PC-3 (cell line): ENCODE data around the gene IL10RB. TPM values are rescaled to one million over a fixed set of nuclear protein-coding genes. Genes with fewer than 3 reads are reported as not detected.

Experiments
- ATAC-seq: fragments of 200-7000 bp; cut with Tn5 transposase; 2 replicates; pipeline ENCODE4 v1.9.1; 2020; ENCODE audit warnings: mild to moderate bottlenecking, moderate library complexity
- BruUV-seq: library from RNA; stranded (reverse); fragments of 400-500 nt; replicated peaks from 2 replicates; lab custom pipeline; 2021; lab: Mats Ljungman, UMichigan
- CTCF ChIA-PET: fragments of 300-600 bp; sonication (Branson Sonifier 250); formaldehyde crosslinking; loops from one replicate; lab custom pipeline; 2022; ENCODE audit warnings: antibody characterized with exemption; lab: Charles Lee
- POLR2A ChIA-PET: fragments of 300-600 bp; sonication (Branson Sonifier 250); formaldehyde crosslinking; loops from one replicate; lab custom pipeline; 2022; ENCODE audit warnings: antibody characterized with exemption; ENCODE audit not compliant: unreplicated experiment; lab: Charles Lee
- DNase-seq: peaks from one replicate; pipeline ENCODE4 v3.0.0-alpha.2; 2015
- H2AFZ ChIP-seq: fragments of 300-600 bp; sonication (generic); 2 replicates; pipeline ENCODE4 v1.6.0; 2016; ENCODE audit warnings: antibody characterized with exemption, low read length
- H3F3A ChIP-seq: fragments of 300-600 bp; sonication (generic); one replicate; pipeline ENCODE4 v1.6.0; 2017; ENCODE audit warnings: antibody characterized with exemption, low read length, control low read depth, mild to moderate bottlenecking; ENCODE audit not compliant: unreplicated experiment
- H3K27ac ChIP-seq: fragments of 300-600 bp; sonication (generic); 2 replicates; pipeline ENCODE4 v1.5.1; 2016; ENCODE audit warnings: mild to moderate bottlenecking, low read length
- H3K27me3 ChIP-seq: fragments of 300-600 bp; sonication (generic); 2 replicates; pipeline ENCODE4 v1.6.1; 2016; ENCODE audit warnings: low read length, mixed read lengths
- H3K36me3 ChIP-seq: fragments of 300-600 bp; sonication (generic); 2 replicates; pipeline ENCODE4 v1.6.1; 2016; ENCODE audit warnings: low read depth, mixed run types, low read length, mixed read lengths
- H3K4me1 ChIP-seq: fragments of 300-600 bp; sonication (generic); 2 replicates; pipeline ENCODE4 v1.5.1; 2016; ENCODE audit warnings: low read length; ENCODE audit not compliant: insufficient read depth
- H3K4me2 ChIP-seq: fragments of 300-600 bp; sonication (generic); 2 replicates; pipeline ENCODE4 v1.6.0; 2016; ENCODE audit warnings: low read length
- H3K4me3 ChIP-seq: fragments of 300-600 bp; sonication (generic); 2 replicates; pipeline ENCODE4 v1.5.1; 2016; ENCODE audit warnings: mild to moderate bottlenecking, low read length, mixed read lengths
- H3K79me2 ChIP-seq: fragments of 300-600 bp; sonication (generic); 2 replicates; pipeline ENCODE4 v1.6.1; 2017; ENCODE audit warnings: low read length, mixed read lengths
- H3K9ac ChIP-seq: fragments of 300-600 bp; sonication (generic); 2 replicates; pipeline ENCODE4 v1.6.0; 2016; ENCODE audit warnings: mild to moderate bottlenecking, low read length
- H3K9me2 ChIP-seq: fragments of 300-600 bp; sonication (generic); replicated peaks from 2 replicates; pipeline ENCODE4 v1.6.1; 2016; ENCODE audit warnings: mixed run types, low read length, mixed read lengths
- H3K9me3 ChIP-seq: fragments of 300-600 bp; sonication (generic); 2 replicates; pipeline ENCODE4 v1.6.1; 2016; ENCODE audit warnings: low read length, mixed read lengths
- H4K20me1 ChIP-seq: fragments of 300-600 bp; sonication (generic); 2 replicates; pipeline ENCODE4 v1.6.1; 2016; ENCODE audit warnings: low read length, mixed read lengths
- EZH2 ChIP-seq: fragments of 300-600 bp; sonication (generic); IDR thresholded peaks from one replicate; pipeline ENCODE4 v1.6.1; 2017; ENCODE audit warnings: antibody characterized with exemption, mild to moderate bottlenecking, low read length; ENCODE audit not compliant: unreplicated experiment
- EZH2phosphoT487 ChIP-seq: fragments of 300-600 bp; sonication (generic); IDR thresholded peaks from 2 replicates; pipeline ENCODE4 v1.6.1; 2018; ENCODE audit warnings: mild to moderate bottlenecking, antibody characterized with exemption, low read length, borderline replicate concordance
- intact Hi-C: fragments of 100-400 bp; cut with micrococcal nuclease; formaldehyde crosslinking; loops from 2 replicates; pipeline ENCODE4 v1.9.0; 2023
- total RNA-seq: library from RNA; depleted of rRNA; stranded (reverse); fragments of >200 nt; gene quantifications from 2 replicates; pipeline ENCODE4 v1.2.3, GENCODE V29; 2014
- TF ChIP-seq, protein P1 (sequence below): fragments of 300-600 bp; sonication (generic); conservative IDR thresholded peaks from 2 replicates; pipeline ENCODE4 v1.5.1; 2017; ENCODE audit warnings: antibody characterized with exemption, low read depth, mild to moderate bottlenecking, low read length

Gene IL10RB
- total RNA-seq, 1 experiment from 2014 or later, result 26.8 TPM

DNA sequence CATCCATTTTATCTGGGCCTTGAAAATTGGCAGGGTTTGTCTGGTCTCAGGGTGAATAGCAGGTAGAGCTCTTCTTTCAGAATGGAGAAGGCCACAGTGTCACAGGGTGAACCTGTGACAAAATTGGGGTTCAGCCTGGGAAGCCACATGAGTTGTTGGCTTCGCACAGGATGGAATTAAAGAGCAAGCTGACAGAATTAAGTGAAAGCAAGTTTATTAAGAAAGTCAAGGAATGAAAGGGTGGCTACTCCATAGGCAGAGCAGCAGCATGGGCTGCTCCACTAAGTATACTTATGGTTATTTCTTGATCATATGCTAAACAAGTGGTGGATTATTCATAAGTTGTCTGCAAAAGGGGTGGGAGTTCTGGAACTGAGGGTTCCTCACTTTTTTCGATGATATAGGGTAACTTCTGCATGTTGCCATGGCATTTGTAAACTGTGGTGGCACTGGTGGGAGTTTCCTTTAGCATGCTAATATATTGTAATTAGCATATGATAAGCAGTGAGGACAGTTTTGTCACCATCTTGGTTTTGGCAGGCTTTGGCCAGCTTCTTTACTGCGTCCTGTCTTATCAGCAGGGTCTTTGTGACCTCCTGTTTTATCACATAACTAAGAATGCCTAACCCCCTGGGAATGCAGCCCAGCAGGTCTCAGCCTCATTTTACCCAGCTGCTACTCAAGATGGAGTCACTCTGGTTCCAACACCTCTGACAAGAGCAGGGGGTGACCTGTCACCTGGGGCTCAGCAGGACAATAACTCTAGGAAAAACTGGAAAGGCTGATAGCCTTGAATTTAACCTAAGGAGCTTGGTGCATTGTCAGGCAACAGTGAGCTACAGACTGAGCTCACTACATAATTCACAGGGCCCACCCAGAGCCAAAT, 31.3 kb upstream of the IL10RB start:
- H3K27me3 ChIP-seq, result no peaks in the 10 kb centered on the region
- no peak overlapping the region for H3K27ac ChIP-seq
- H3K9me2 ChIP-seq, result no peaks in the 10 kb centered on the region
- H3K79me2 ChIP-seq, result peaks cover 21% of the 10 kb centered on the region
- peaks cover 7% of the 10 kb centered on the region for H3K4me1 ChIP-seq
- POLR2A ChIA-PET, result no interaction called here
- CTCF ChIA-PET, result no interaction called here
- 0 out of 2 replicates have a peak, but pooled peaks cover 10% of the 10 kb centered on the region for H4K20me1 ChIP-seq
- no peak for ATAC-seq
- TF ChIP-seq EZH2, result no peak
- TF ChIP-seq EZH2phosphoT487, result no peak
- TF ChIP-seq, protein P1, sequence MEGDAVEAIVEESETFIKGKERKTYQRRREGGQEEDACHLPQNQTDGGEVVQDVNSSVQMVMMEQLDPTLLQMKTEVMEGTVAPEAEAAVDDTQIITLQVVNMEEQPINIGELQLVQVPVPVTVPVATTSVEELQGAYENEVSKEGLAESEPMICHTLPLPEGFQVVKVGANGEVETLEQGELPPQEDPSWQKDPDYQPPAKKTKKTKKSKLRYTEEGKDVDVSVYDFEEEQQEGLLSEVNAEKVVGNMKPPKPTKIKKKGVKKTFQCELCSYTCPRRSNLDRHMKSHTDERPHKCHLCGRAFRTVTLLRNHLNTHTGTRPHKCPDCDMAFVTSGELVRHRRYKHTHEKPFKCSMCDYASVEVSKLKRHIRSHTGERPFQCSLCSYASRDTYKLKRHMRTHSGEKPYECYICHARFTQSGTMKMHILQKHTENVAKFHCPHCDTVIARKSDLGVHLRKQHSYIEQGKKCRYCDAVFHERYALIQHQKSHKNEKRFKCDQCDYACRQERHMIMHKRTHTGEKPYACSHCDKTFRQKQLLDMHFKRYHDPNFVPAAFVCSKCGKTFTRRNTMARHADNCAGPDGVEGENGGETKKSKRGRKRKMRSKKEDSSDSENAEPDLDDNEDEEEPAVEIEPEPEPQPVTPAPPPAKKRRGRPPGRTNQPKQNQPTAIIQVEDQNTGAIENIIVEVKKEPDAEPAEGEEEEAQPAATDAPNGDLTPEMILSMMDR, result no peak
- intact Hi-C loops, result no loop called here
- no peaks in the 10 kb centered on the region for H3K9me3 ChIP-seq
- H3F3A ChIP-seq, result no peaks in the 10 kb centered on the region
- no peak overlapping the region for H3K9ac ChIP-seq
- no peak for DNase-seq
- no peaks in the 10 kb centered on the region for H3K36me3 ChIP-seq
- H2AFZ ChIP-seq, result no peak overlapping the region
- no peak overlapping the region for H3K4me3 ChIP-seq
- no TSS peak for BruUV-seq
- H3K4me2 ChIP-seq, result no peak overlapping the region

DNA sequence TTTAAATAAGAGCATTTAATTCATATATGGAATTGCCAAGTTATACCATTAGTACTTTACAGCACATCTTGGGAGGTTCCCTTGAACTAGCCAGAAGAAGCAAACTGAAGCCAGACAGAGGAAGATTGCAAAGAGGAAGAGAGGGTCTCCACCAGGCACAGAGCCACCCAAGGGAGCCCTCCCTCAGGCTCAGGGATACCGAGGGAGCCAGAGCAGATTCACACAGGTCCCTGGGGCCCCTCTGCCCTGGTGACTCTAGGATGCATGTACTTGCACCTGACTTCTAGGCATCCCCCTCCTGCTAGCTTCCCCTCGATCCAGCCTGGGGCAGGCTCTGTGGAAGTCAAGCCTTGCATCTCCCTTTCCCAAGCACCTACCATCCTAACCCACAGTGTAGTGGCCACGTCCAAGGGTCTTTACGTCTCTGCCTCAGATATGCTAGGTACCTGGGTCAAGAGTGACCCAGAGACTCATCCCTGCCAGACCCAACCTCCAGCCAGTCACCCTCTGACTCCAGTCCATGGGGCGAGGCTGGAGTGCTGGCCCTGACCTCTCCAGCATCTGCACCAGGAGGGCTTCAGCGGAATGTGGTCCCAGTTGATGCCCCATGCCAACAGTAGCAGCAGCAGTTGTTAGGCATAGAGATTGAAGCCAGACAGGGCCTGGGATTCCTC, 30.0 kb upstream of the IL10RB start:
- Histone ChIP-seq H3F3A (no peaks in the 10 kb centered on the region), H3K79me2 (peaks cover 11% of the 10 kb centered on the region), H3K9me3 (no peaks in the 10 kb centered on the region), H2AFZ (no peak overlapping the region), H4K20me1 (0 out of 2 replicates have a peak, but pooled peaks cover 10% of the 10 kb centered on the region), H3K36me3 (no peaks in the 10 kb centered on the region), H3K27me3 (no peaks in the 10 kb centered on the region), H3K4me2 (no peak overlapping the region), H3K4me1 (peaks cover 4% of the 10 kb centered on the region), H3K9me2 (no peaks in the 10 kb centered on the region), H3K9ac (no peak overlapping the region), H3K27ac (no peak overlapping the region), H3K4me3 (no peak overlapping the region)
- intact Hi-C loops, result no loop called here
- TF ChIP-seq EZH2 (no peak), EZH2phosphoT487 (no peak)
- TF ChIP-seq, protein P1, result no peak
- no TSS peak for BruUV-seq
- DNase-seq, result no peak
- no peak for ATAC-seq
- CTCF ChIA-PET, result no interaction called here
- POLR2A ChIA-PET, result no interaction called here
